Calu3 (cell line): ENCODE measurements around the gene ZNF317. TPM values are rescaled to one million over a fixed set of nuclear protein-coding genes. Genes with fewer than 3 reads are reported as not detected.
A peak's percentile ranks its signal among the peaks of the same experiment; 100 is the strongest.

Source experiments
- BruUV-seq: library from RNA; stranded (reverse); fragments of 400-500 nt; replicated peaks from 2 replicates; lab custom pipeline; 2021; lab: Mats Ljungman, UMichigan
- CTCF ChIA-PET: fragments of 300-600 bp; sonication (Branson Sonifier 250); formaldehyde crosslinking; loops from one replicate; lab custom pipeline; 2022; ENCODE audit warnings: antibody characterized with exemption; lab: Charles Lee
- DNase-seq: peaks from one replicate; pipeline ENCODE4 v3.0.0; 2022
- H3K27ac Mint-ChIP-seq: one replicate; pipeline ENCODE4 v1.8.0; 2022; ENCODE audit warnings: mixed read lengths; ENCODE audit not compliant: unreplicated experiment
- H3K27me3 Mint-ChIP-seq: one replicate; pipeline ENCODE4 v1.8.0; 2022; ENCODE audit warnings: mixed read lengths; ENCODE audit not compliant: unreplicated experiment
- H3K36me3 Mint-ChIP-seq: one replicate; pipeline ENCODE4 v1.8.0; 2022; ENCODE audit warnings: mild to moderate bottlenecking, moderate library complexity, mixed read lengths; ENCODE audit not compliant: insufficient read depth, unreplicated experiment
- H3K4me1 Mint-ChIP-seq: one replicate; pipeline ENCODE4 v1.8.0; 2022; ENCODE audit warnings: mild to moderate bottlenecking, low read depth, mixed read lengths; ENCODE audit not compliant: unreplicated experiment
- H3K4me3 Mint-ChIP-seq: one replicate; pipeline ENCODE4 v1.8.0; 2022; ENCODE audit warnings: mild to moderate bottlenecking, low read depth, moderate library complexity, mixed read lengths; ENCODE audit not compliant: unreplicated experiment
- H3K9me3 Mint-ChIP-seq: one replicate; pipeline ENCODE4 v1.8.0; 2022; ENCODE audit warnings: low read depth, mixed read lengths; ENCODE audit not compliant: unreplicated experiment
- intact Hi-C: fragments of 100-400 bp; cut with micrococcal nuclease; formaldehyde crosslinking; loops from one replicate; pipeline ENCODE4 v1.10.0; 2022; ENCODE audit not compliant: unreplicated experiment
- total RNA-seq: library from RNA; stranded (reverse); gene quantifications from 2 replicates; pipeline ENCODE4 v1.2.3, GENCODE V29; 2022
- TF ChIP-seq, protein P1 (sequence below): fragments of 200-600 bp; IDR thresholded peaks from one replicate; pipeline ENCODE4 v1.8.0; 2022; ENCODE audit warnings: antibody characterized with exemption; ENCODE audit not compliant: unreplicated experiment

The ZNF317 gene
- total RNA-seq, 1 experiment from 2014 or later, result 26.3 TPM

DNA sequence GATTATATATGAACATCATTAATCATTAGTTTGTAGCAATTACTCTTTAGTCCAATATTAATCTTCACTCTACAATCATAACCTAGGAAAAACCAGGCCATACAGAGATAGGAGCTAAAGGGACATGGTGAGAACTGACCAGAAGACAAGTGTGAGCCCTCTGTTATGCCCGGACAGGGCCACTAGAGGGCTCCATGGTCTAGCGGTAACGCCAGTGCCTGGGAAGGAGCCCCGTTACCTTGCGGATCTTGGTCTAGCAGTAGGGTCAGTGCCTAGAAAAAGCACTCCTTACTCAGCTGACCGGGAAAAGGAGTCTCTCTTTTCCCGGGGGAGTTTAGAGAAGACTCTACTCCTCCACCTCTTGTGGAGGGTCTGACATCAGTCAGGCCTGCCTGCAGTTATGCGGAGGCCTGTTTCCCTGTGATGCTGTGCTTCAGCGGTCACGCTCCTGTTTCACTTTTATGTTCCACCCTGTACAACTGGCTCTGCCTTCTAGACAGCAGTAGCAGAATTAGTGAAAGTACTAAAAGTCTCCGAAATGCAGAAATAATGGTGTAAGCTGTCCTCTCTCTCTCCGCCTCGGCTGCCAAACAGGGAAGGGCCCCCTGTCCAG lies 65.4 kb downstream of the ZNF317 start:
- H3K27ac Mint-ChIP-seq, result no peak overlapping the region
- intact Hi-C loops, result loop anchor here (2.0 kb wide), 2 partner anchors 69 to 591 kb away; no protein-coding TSS in a partner anchor
- H3K4me3 Mint-ChIP-seq, result no peak overlapping the region
- no peaks in the 10 kb centered on the region for H3K36me3 Mint-ChIP-seq
- peaks cover 3% of the 10 kb centered on the region for H3K9me3 Mint-ChIP-seq
- TF ChIP-seq, protein P1, sequence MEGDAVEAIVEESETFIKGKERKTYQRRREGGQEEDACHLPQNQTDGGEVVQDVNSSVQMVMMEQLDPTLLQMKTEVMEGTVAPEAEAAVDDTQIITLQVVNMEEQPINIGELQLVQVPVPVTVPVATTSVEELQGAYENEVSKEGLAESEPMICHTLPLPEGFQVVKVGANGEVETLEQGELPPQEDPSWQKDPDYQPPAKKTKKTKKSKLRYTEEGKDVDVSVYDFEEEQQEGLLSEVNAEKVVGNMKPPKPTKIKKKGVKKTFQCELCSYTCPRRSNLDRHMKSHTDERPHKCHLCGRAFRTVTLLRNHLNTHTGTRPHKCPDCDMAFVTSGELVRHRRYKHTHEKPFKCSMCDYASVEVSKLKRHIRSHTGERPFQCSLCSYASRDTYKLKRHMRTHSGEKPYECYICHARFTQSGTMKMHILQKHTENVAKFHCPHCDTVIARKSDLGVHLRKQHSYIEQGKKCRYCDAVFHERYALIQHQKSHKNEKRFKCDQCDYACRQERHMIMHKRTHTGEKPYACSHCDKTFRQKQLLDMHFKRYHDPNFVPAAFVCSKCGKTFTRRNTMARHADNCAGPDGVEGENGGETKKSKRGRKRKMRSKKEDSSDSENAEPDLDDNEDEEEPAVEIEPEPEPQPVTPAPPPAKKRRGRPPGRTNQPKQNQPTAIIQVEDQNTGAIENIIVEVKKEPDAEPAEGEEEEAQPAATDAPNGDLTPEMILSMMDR, result peak; percentile 49
- BruUV-seq, result no TSS peak
- DNase-seq, result peak; percentile 64
- CTCF ChIA-PET, result no interaction called here
- H3K27me3 Mint-ChIP-seq, result no peaks in the 10 kb centered on the region
- H3K4me1 Mint-ChIP-seq, result no peaks in the 10 kb centered on the region

Other genes with a start within 250 kb of the ZNF317 start
- 0.15 and 0.17 TPM in 2 replicates for gene MUC16, start 130.0 kb upstream of the ZNF317 start, total RNA-seq
- not detected in 2 replicates for gene OR1M1, start 53.3 kb upstream of the ZNF317 start, total RNA-seq
- gene OR7G2, start 32.9 kb upstream of the ZNF317 start, total RNA-seq, result not detected in 2 replicates
- not detected in 2 replicates for gene OR7G1, start 24.6 kb upstream of the ZNF317 start, total RNA-seq
- gene OR7G3, start 13.4 kb upstream of the ZNF317 start, total RNA-seq, result not detected in 2 replicates
- gene OR7D2, start 38.6 kb downstream of the ZNF317 start, total RNA-seq, result not detected in 2 replicates
- not detected in 2 replicates for gene OR7D4, start 79.2 kb downstream of the ZNF317 start, total RNA-seq
- gene OR7E24, start 110.5 kb downstream of the ZNF317 start, total RNA-seq, result not detected in 2 replicates
- 2.9 and 3.2 TPM in 2 replicates for gene ZNF699, start 169.4 kb downstream of the ZNF317 start, total RNA-seq
- gene ZNF559, start 183.8 kb downstream of the ZNF317 start, total RNA-seq, result 7.5 and 10.4 TPM in 2 replicates
- gene ZNF177, start 222.6 kb downstream of the ZNF317 start, total RNA-seq, result 2.2 and 2.5 TPM in 2 replicates